Endothelial cell of umbilical vein (primary cell): ENCODE measurements around the gene NRGN. TPM values are rescaled to one million over a fixed set of nuclear protein-coding genes. Genes with fewer than 3 reads are reported as not detected.

Source experiments
- BruUV-seq: library from RNA; stranded (reverse); fragments of 400-500 nt; replicated peaks from 2 replicates; lab custom pipeline; 2021; lab: Mats Ljungman, UMichigan
- CTCF ChIA-PET: fragments of 300-600, 350-600 bp; sonication (Branson Sonifier 250); formaldehyde crosslinking; loops from one replicate; lab custom pipeline; 2021; ENCODE audit warnings: antibody characterized with exemption, inconsistent platforms; lab: Charles Lee
- POLR2A ChIA-PET: fragments of 300-600, 350-600 bp; sonication (Branson Sonifier 250); formaldehyde crosslinking; loops from one replicate; lab custom pipeline; 2021; ENCODE audit warnings: antibody characterized with exemption, inconsistent platforms; lab: Charles Lee
- DNase-seq: peaks from one replicate; pipeline ENCODE4 v3.0.0-alpha.2; 2011; ENCODE audit warnings: low read depth, low spot score
- FAIRE-seq: peaks from 2 replicates; lab custom pipeline; 2011; peaks lifted over from hg19 to GRCh38; lab: Jason Lieb, UNC
- H2AFZ ChIP-seq: 2 replicates; pipeline ENCODE4 v1.6.0; 2012; ENCODE audit warnings: low read depth, low read length, control low read depth, inconsistent platforms
- H3K27ac ChIP-seq: 2 replicates; pipeline ENCODE4 v1.5.1; 2011; ENCODE audit warnings: low read depth, mild to moderate bottlenecking, control low read depth, low read length, moderate library complexity; ENCODE audit not compliant: insufficient read depth
- H3K27me3 ChIP-seq, 2 experiments: 2 replicates each; pipeline versions ENCODE4 v1.6.0 to v1.6.1; 2011; ENCODE audit warnings: low read length in 2 of 2, mixed read lengths in 1 of 2; ENCODE audit not compliant: control insufficient read depth in 2 of 2, insufficient read depth in 2 of 2
- H3K36me3 ChIP-seq, 2 experiments: 2 replicates in 1 of 2; 3 replicates in 1 of 2; pipeline ENCODE4 v1.5.1; 2011; ENCODE audit warnings: low read length in 2 of 2, mild to moderate bottlenecking in 1 of 2, moderate library complexity in 1 of 2; ENCODE audit not compliant: control insufficient read depth in 2 of 2, insufficient read depth in 2 of 2; ENCODE audit errors: extremely low read depth in 1 of 2
- H3K4me1 ChIP-seq: 3 replicates; pipeline ENCODE4 v1.5.1; 2011; ENCODE audit warnings: mild to moderate bottlenecking, low read length; ENCODE audit not compliant: control insufficient read depth, insufficient read depth; ENCODE audit errors: extremely low read depth
- H3K4me2 ChIP-seq: 2 replicates; pipeline ENCODE4 v1.6.1; 2011; ENCODE audit warnings: low read length, control low read depth, mixed read lengths; ENCODE audit not compliant: insufficient read depth
- H3K4me3 ChIP-seq, 3 experiments: fragments of 200-600 bp in 1 of 3; sonication (generic), shearing (Covaris generic) in 1 of 3; replicated peaks in 1 of 3; 2 replicates each; pipeline ENCODE4 v1.5.1; 2011 to 2016; ENCODE audit warnings: control low read depth in 3 of 3, low read length in 3 of 3, mild to moderate bottlenecking in 2 of 3, inconsistent platforms in 1 of 3, low read depth in 1 of 3, moderate library complexity in 1 of 3; ENCODE audit not compliant: insufficient read depth in 1 of 3
- H3K79me2 ChIP-seq: 2 replicates; pipeline ENCODE4 v1.6.0; 2012; ENCODE audit warnings: low read length, inconsistent platforms; ENCODE audit not compliant: control insufficient read depth, insufficient read depth
- H3K9ac ChIP-seq: replicated peaks from 2 replicates; pipeline ENCODE3; 2011; ENCODE audit warnings: low read length, control low read depth; ENCODE audit not compliant: insufficient read depth; ENCODE audit errors: extremely low read depth
- H3K9me1 ChIP-seq: replicated peaks from 3 replicates; pipeline ENCODE4 v1.6.0; 2011; ENCODE audit warnings: mild to moderate bottlenecking, low read length; ENCODE audit not compliant: control insufficient read depth, insufficient read depth; ENCODE audit errors: extremely low read depth
- H3K9me3 ChIP-seq: replicated peaks from 2 replicates; pipeline ENCODE4 v1.5.1; 2012; ENCODE audit warnings: low read length, inconsistent platforms; ENCODE audit not compliant: control insufficient read depth, insufficient read depth
- H4K20me1 ChIP-seq: replicated peaks from 2 replicates; pipeline ENCODE3; 2011; ENCODE audit warnings: mild to moderate bottlenecking, low read length; ENCODE audit not compliant: control insufficient read depth, insufficient read depth; ENCODE audit errors: extremely low read depth
- CTCF ChIP-seq, 2 donors: IDR thresholded peaks; 1 replicate in 1 of 2; 2 replicates in 1 of 2; pipeline ENCODE4 v1.5.1; 2011; ENCODE audit warnings: low read length in 2 of 2, mild to moderate bottlenecking in 2 of 2, moderate library complexity in 2 of 2, control low read depth in 1 of 2, inconsistent platforms in 1 of 2, low read depth in 1 of 2; ENCODE audit not compliant: insufficient read depth in 1 of 2; ENCODE audit errors: extremely low read depth in 1 of 2
- EZH2 ChIP-seq: IDR thresholded peaks from 2 replicates; pipeline ENCODE4 v1.6.1; 2012; ENCODE audit warnings: borderline replicate concordance, low read depth, mild to moderate bottlenecking, moderate library complexity, low read length, inconsistent platforms; ENCODE audit not compliant: severe bottlenecking
- GATA2 ChIP-seq: IDR thresholded peaks from 2 replicates; pipeline ENCODE4 v1.7.0; 2011; ENCODE audit warnings: low read depth, mild to moderate bottlenecking, moderate library complexity, mixed read lengths, low read length; ENCODE audit not compliant: insufficient read length, insufficient read depth
- POLR2A ChIP-seq: IDR thresholded peaks from 2 replicates; pipeline ENCODE4 v1.6.1; 2012; ENCODE audit warnings: low read depth, mild to moderate bottlenecking, control low read depth, low read length
- dilution Hi-C: fragments of 300-500 bp; cut with MboI; formaldehyde crosslinking; loops from one replicate; pipeline ENCODE4 v1.15.0; 2019; ENCODE audit warnings: low sequenced_read_pairs; ENCODE audit not compliant: extremely low pct_ligation_motif_present
- intact Hi-C: fragments of 100-400 bp; cut with micrococcal nuclease; formaldehyde crosslinking; loops from one replicate; pipeline ENCODE4 v1.10.0; 2022
- polyA plus RNA-seq, 4 experiments: library from polyadenylated mRNA; depleted of rRNA in 3 of 4; stranded (reverse) in 3 of 4; unstranded in 1 of 4; fragments of >200 nt; gene quantifications; 2 replicates each; pipeline versions ENCODE4 v1.2.1 to v1.2.3, GENCODE V29; 2011 to 2012; ENCODE audit warnings: missing spikeins in 1 of 4
- total RNA-seq: library from RNA; stranded (reverse); gene quantifications from 2 replicates; pipeline ENCODE4 v1.2.3, GENCODE V29; 2021

NRGN gene
- total and polyA plus RNA-seq, 2 donors (not counting 3 experiments of a cell fraction or from before 2014, with no cell fraction given), result 29.1 to 33.5 TPM

DNA sequence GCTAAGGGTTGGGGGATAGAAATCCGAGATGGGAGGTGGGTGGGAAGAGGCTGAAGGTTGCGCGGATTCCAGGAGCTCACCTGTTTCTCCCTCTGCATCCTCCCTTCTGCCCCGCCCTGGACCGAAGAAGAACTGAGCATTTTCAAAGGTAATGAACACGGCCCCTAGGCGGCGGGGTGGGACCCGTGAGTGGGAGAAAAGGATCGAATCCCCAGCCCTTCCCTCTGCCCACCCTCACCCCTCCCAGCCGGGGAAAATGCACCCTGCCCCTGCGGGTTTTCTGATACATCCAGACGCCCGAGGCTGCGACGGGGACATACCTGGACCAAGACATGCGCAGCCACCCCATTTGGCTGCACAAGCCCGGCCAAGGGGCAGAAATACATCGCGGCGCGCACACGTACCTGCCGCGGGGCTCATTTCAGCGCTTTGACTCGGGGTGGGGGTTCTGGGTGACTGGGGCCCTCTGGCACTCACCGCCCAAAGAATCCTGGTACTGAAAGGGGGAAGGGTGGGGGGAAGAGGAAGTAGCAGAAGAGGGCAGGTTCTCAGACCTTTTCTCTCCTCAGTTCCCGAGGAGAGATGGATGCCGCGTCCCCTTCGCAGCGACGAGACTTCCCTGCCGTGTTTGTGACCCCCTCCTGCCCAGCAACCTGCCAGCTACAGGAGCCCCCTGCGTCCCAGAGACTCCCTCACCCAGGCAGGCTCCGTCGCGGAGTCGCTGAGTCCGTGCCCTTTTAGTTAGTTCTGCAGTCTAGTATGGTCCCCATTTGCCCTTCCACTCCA, 6.3 kb downstream of the NRGN start:
- Histone ChIP-seq H3K4me1 (peaks cover 40% of the 10 kb centered on the region), H3K9me3 (no peaks in the 10 kb centered on the region), H4K20me1 (no peaks in the 10 kb centered on the region), H3K9ac (peak overlapping the region; percentile 37), H3K79me2 (no peaks in the 10 kb centered on the region), H3K36me3 (no peaks in the 10 kb centered on the region), H3K27me3 (no peaks in the 10 kb centered on the region), H3K4me2 (peak overlapping the region; percentile 49), H3K27ac (peak overlapping the region; percentile 46), H3K4me3 (peak overlapping the region in 2 of 3 experiments; percentile 36 to 46), H2AFZ (no peak overlapping the region), H3K9me1 (no peaks in the 10 kb centered on the region)
- no peak for DNase-seq
- POLR2A ChIA-PET, result interaction anchor here (1.3 to 5.0 kb wide), 4 partner anchors 13 to 73 kb away, joined by 6 to 67 read pairs (median 12); partner anchors contain the start of genes SIAE and SPA17
- TF ChIP-seq POLR2A (peak; percentile 9), EZH2 (no peak), GATA2 (no peak), CTCF (IDR thresholded peaks at IDR 0.05; ENCODE audit: extremely low read depth in 1 of 2, insufficient read depth in 1 of 2, low read depth in 1 of 2, low read length in 2 of 2) (peak; percentile 17 to 42)
- intact Hi-C loops (loop anchor here (1.0 kb wide), 5 partner anchors 17 to 91 kb away; partner anchors contain the start of genes SIAE and SPA17), dilution Hi-C loops (no loop called here)
- no TSS peak for BruUV-seq
- CTCF ChIA-PET, result interaction anchor here (0.8 to 16.9 kb wide), 25 partner anchors 9 to 152 kb away, joined by 3 to 301 read pairs (median 4); partner anchors contain the start of genes ESAM, MSANTD2, ROBO3 and ROBO4
- no peak for FAIRE-seq
